KMS-11 (cell line): ENCODE results near the gene DYNLT1.

ENCODE experiments used
- H2AFZ ChIP-seq: fragments of 200-600 bp; sonication (generic); 2 replicates; pipeline ENCODE4 v1.6.1; 2016; ENCODE audit warnings: antibody characterized with exemption, mixed run types, low read depth
- H3K27ac ChIP-seq: fragments of 200-600 bp; sonication (generic); 2 replicates; pipeline ENCODE4 v1.6.1; 2016; ENCODE audit warnings: mild to moderate bottlenecking, mixed run types
- H3K27me3 ChIP-seq: fragments of 200-600 bp; sonication (generic); 2 replicates; pipeline ENCODE4 v1.6.1; 2017; ENCODE audit warnings: mild to moderate bottlenecking, low read depth, mixed run types, moderate library complexity; ENCODE audit not compliant: insufficient read depth
- H3K36me3 ChIP-seq: fragments of 200-600 bp; sonication (generic); 2 replicates; pipeline ENCODE4 v1.6.1; 2017; ENCODE audit warnings: mild to moderate bottlenecking, mixed run types; ENCODE audit not compliant: insufficient read depth
- H3K4me1 ChIP-seq: fragments of 200-600 bp; sonication (generic); 2 replicates; pipeline ENCODE4 v1.6.1; 2016; ENCODE audit warnings: mild to moderate bottlenecking, low read depth, mixed run types; ENCODE audit not compliant: poor library complexity, severe bottlenecking
- H3K4me2 ChIP-seq: fragments of 200-600 bp; sonication (generic); 2 replicates; pipeline ENCODE4 v1.7.0; 2016; ENCODE audit warnings: mild to moderate bottlenecking, mixed run types
- H3K4me3 ChIP-seq: fragments of 200-600 bp; sonication (generic); IDR thresholded peaks from 2 replicates; pipeline ENCODE4 v1.6.1; 2017; ENCODE audit warnings: low read depth, low read length, mixed read lengths; ENCODE audit not compliant: insufficient read depth
- H3K79me2 ChIP-seq: fragments of 200-600 bp; sonication (generic); 2 replicates; pipeline ENCODE4 v1.6.1; 2016; ENCODE audit warnings: low read depth, mixed run types; ENCODE audit not compliant: insufficient read depth
- H3K9ac ChIP-seq: fragments of 200-600 bp; sonication (generic); 2 replicates; pipeline ENCODE4 v1.6.1; 2016; ENCODE audit warnings: mild to moderate bottlenecking, mixed run types
- H4K20me1 ChIP-seq: fragments of 200-600 bp; sonication (generic); 2 replicates; pipeline ENCODE4 v1.6.1; 2016; ENCODE audit warnings: mild to moderate bottlenecking, mixed run types; ENCODE audit not compliant: insufficient read depth
- CTCF ChIP-seq: fragments of 200-600 bp; sonication (generic); conservative IDR thresholded peaks from 2 replicates; pipeline ENCODE4 v1.6.1; 2017; ENCODE audit warnings: low read depth, mild to moderate bottlenecking, antibody characterized with exemption, low read length, moderate library complexity, mixed read lengths

The DYNLT1 gene

GRCh38 chr6:158686311-158686710, 41.8 kb upstream of the DYNLT1 start:
- no peak overlapping the region for H3K9ac ChIP-seq
- H2AFZ ChIP-seq = no peak overlapping the region
- H3K4me1 ChIP-seq = peaks cover 11% of the 10 kb centered on the region
- no peak overlapping the region for H3K27ac ChIP-seq
- TF ChIP-seq CTCF = no peak
- no peaks in the 10 kb centered on the region for H3K79me2 ChIP-seq
- no peaks in the 10 kb centered on the region for H3K36me3 ChIP-seq
- no peaks in the 10 kb centered on the region for H3K27me3 ChIP-seq
- H3K4me2 ChIP-seq = no peak overlapping the region
- no peak overlapping the region for H3K4me3 ChIP-seq
- H4K20me1 ChIP-seq = no peaks in the 10 kb centered on the region

- no peak for TF ChIP-seq CTCF
- Histone ChIP-seq H2AFZ (no peak overlapping the region), H3K27ac (no peak overlapping the region), H3K4me3 (no peak overlapping the region), H3K79me2 (no peaks in the 10 kb centered on the region), H3K9ac (no peak overlapping the region), H4K20me1 (no peaks in the 10 kb centered on the region), H3K36me3 (no peaks in the 10 kb centered on the region), H3K27me3 (no peaks in the 10 kb centered on the region), H3K4me2 (no peak overlapping the region), H3K4me1 (peaks cover 11% of the 10 kb centered on the region)
These were observed 40.3 kb upstream of the DYNLT1 start for GRCh38 chr6:158684745-158685324.

GRCh38 chr6:158684311-158684710, 39.8 kb upstream of the DYNLT1 start:
- no peak for TF ChIP-seq CTCF
- Histone ChIP-seq H3K4me3 (no peak overlapping the region), H2AFZ (no peak overlapping the region), H3K79me2 (no peaks in the 10 kb centered on the region), H3K4me1 (peaks cover 10% of the 10 kb centered on the region), H3K27ac (no peak overlapping the region), H3K36me3 (no peaks in the 10 kb centered on the region), H3K4me2 (no peak overlapping the region), H3K9ac (no peak overlapping the region), H3K27me3 (no peaks in the 10 kb centered on the region), H4K20me1 (no peaks in the 10 kb centered on the region)

GRCh38 chr6:158680481-158680880, 35.9 kb upstream of the DYNLT1 start:
- no peak for TF ChIP-seq CTCF
- Histone ChIP-seq H3K9ac (no peak overlapping the region), H2AFZ (no peak overlapping the region), H3K4me2 (no peak overlapping the region), H4K20me1 (no peaks in the 10 kb centered on the region), H3K27ac (no peak overlapping the region), H3K79me2 (no peaks in the 10 kb centered on the region), H3K27me3 (no peaks in the 10 kb centered on the region), H3K36me3 (no peaks in the 10 kb centered on the region), H3K4me1 (no peaks in the 10 kb centered on the region), H3K4me3 (no peak overlapping the region)
